H1 (cell line): Measurements from ENCODE around the gene DOCK9.

Experiments used
- CTCF ChIP-seq, 3 experiments: IDR thresholded peaks; 1 replicate in 2 of 3; 2 replicates in 1 of 3; pipeline versions ENCODE4 v1.5.1 to v1.6.1; 2011; ENCODE audit warnings: low read length in 3 of 3, mild to moderate bottlenecking in 3 of 3, inconsistent platforms in 2 of 3, low read depth in 1 of 3, moderate library complexity in 1 of 3; ENCODE audit not compliant: insufficient read depth in 1 of 3; ENCODE audit errors: control extremely low read depth in 1 of 3
- EP300 ChIP-seq, 2 experiments: IDR thresholded peaks; 1 replicate in 1 of 2; 2 replicates in 1 of 2; pipeline ENCODE4 v1.6.1; 2011 to 2012; ENCODE audit warnings: low read depth in 2 of 2, low read length in 2 of 2, mild to moderate bottlenecking in 2 of 2, borderline replicate concordance in 1 of 2, inconsistent platforms in 1 of 2, moderate library complexity in 1 of 2
- EZH2 ChIP-seq: fragments of 200-600 bp; sonication (generic); IDR thresholded peaks from 2 replicates; pipeline ENCODE4 v1.7.1; 2012; ENCODE audit warnings: low read depth, mild to moderate bottlenecking, moderate library complexity, low read length, inconsistent platforms; ENCODE audit not compliant: severe bottlenecking
- KDM1A ChIP-seq: fragments of 200-600, 300-600 bp; sonication (generic); IDR thresholded peaks from 2 replicates; pipeline ENCODE4 v1.7.1; 2016; ENCODE audit warnings: mild to moderate bottlenecking, low read length, borderline replicate concordance
- MAFK ChIP-seq: IDR thresholded peaks from 2 replicates; pipeline ENCODE4 v1.6.1; 2012; ENCODE audit warnings: low read depth, mild to moderate bottlenecking, improper control_type of control experiment, low read length
- MAX ChIP-seq: IDR thresholded peaks from 2 replicates; pipeline ENCODE4 v1.6.1; 2012; ENCODE audit warnings: inconsistent platforms
- NRF1 ChIP-seq: IDR thresholded peaks from 2 replicates; pipeline ENCODE4 v1.6.1; 2011; ENCODE audit warnings: mild to moderate bottlenecking, low read depth, low read length, improper control_type of control experiment
- POLR2A ChIP-seq, 2 experiments: IDR thresholded peaks; 1 replicate in 1 of 2; 2 replicates in 1 of 2; pipeline ENCODE4 v1.6.1; 2011; ENCODE audit warnings: low read depth in 2 of 2, low read length in 2 of 2, mild to moderate bottlenecking in 2 of 2; ENCODE audit errors: control extremely low read depth in 1 of 2
- TAF1 ChIP-seq: IDR thresholded peaks from 2 replicates; pipeline ENCODE4 v1.6.1; 2011; ENCODE audit warnings: mild to moderate bottlenecking, low read depth, low read length
- USF2 ChIP-seq: IDR thresholded peaks from 2 replicates; pipeline ENCODE4 v1.6.1; 2011; ENCODE audit warnings: low read length, improper control_type of control experiment

- TF ChIP-seq MAX: no peak
- no peak for TF ChIP-seq KDM1A
- TF ChIP-seq EZH2: no peak
- TF ChIP-seq POLR2A (IDR thresholded peaks at IDR 0.05; ENCODE audit: control extremely low read depth in 1 of 2, low read depth in 2 of 2, low read length in 2 of 2): no peak
- no peak for TF ChIP-seq EP300 (IDR thresholded peaks at IDR 0.05; ENCODE audit: borderline replicate concordance in 1 of 2, low read depth in 2 of 2, low read length in 2 of 2)
- no peak for TF ChIP-seq MAFK
- TF ChIP-seq CTCF (IDR thresholded peaks at IDR 0.05; ENCODE audit: control extremely low read depth in 1 of 3, insufficient read depth in 1 of 3, low read depth in 1 of 3, low read length in 3 of 3): no peak
- no peak for TF ChIP-seq USF2
- no peak for TF ChIP-seq TAF1
- no peak for TF ChIP-seq NRF1
Observed at GRCh38 chr13:98934243-98934642, 43.6 kb downstream of the DOCK9 start.
